Colonic mucosa (tissue), 4 donors: ENCODE data around the gene C2orf81. TPM values are rescaled to one million over a fixed set of nuclear protein-coding genes. Genes with fewer than 3 reads are reported as not detected.

Experiments
- DNase-seq: peaks from one replicate; pipeline ENCODE4 v3.0.0-alpha.2; 2020
- H3K27ac ChIP-seq: fragments of 200-600 bp; one replicate; pipeline ENCODE4 v1.8.0; 2021
- H3K27me3 ChIP-seq: fragments of 200-600 bp; one replicate; pipeline ENCODE4 v1.8.0; 2021
- H3K36me3 ChIP-seq: fragments of 200-600 bp; one replicate; pipeline ENCODE4 v1.8.0; 2021
- H3K4me1 ChIP-seq: fragments of 200-600 bp; one replicate; pipeline ENCODE4 v1.8.0; 2021; ENCODE audit warnings: mild to moderate bottlenecking
- H3K4me3 ChIP-seq: fragments of 200-600 bp; one replicate; pipeline ENCODE4 v1.8.0; 2021
- H3K9ac ChIP-seq, 2 donors: one replicate each; pipeline ENCODE4 v1.7.0; 2013; ENCODE audit warnings: control low read depth in 2 of 2, low read depth in 2 of 2, low read length in 2 of 2
- H3K9me3 ChIP-seq: fragments of 200-600 bp; one replicate; pipeline ENCODE4 v1.8.0; 2021
- CTCF ChIP-seq: fragments of 200-600 bp; IDR thresholded peaks from one replicate; pipeline ENCODE4 v1.8.0; 2022; ENCODE audit warnings: antibody characterized with exemption, mild to moderate bottlenecking
- intact Hi-C: fragments of 100-400 bp; cut with DNase I; formaldehyde crosslinking; loops from one replicate; pipeline ENCODE4 v1.14.1; 2022
- total RNA-seq, 2 donors: library from RNA; stranded (reverse); fragmentation: NEBNext Ultra II Directional in 1 of 2; extraction: Animal tissue kit (Norgen Biotek cat#: 25700) in 1 of 2; gene quantifications; one replicate each; pipeline ENCODE4 v1.2.1, GENCODE V29; 2021
- donor health status: healthy.
- donor health status: DM: no; HTN: no; CAD: no.
- donor health status: DM: no; HTN: no; CAD: no.

The C2orf81 gene
- total RNA-seq, 2 donors from 2014 or later = 0.62 to 1.1 TPM

DNA sequence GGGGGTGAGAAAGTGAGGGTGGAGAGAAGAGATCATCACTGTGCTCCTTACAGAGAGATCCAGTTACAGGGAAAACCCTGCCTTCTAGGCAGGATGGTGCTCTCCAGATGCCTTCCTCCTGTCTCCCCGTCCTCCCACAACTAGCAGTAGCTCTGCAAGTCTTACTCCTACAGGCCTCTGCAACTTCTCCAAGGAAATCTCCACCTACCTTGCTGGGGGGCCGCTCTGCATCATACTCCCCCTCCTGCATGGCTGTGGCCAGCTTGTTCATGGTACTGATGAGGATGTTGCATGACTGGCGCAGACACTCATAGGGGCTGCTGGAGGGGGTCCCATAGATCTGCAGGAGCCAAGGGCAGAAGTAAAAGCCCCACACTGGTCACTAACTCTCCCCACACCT lies 55.4 kb downstream of the C2orf81 start:
- no peaks in the 10 kb centered on the region for H3K4me1 ChIP-seq
- DNase-seq = no peak
- intact Hi-C loops = no loop called here
- H3K4me3 ChIP-seq = no peak overlapping the region
- peaks cover 32% of the 10 kb centered on the region for H3K36me3 ChIP-seq
- no peak for TF ChIP-seq CTCF
- no peaks in the 10 kb centered on the region for H3K9me3 ChIP-seq
- no peak overlapping the region for H3K9ac ChIP-seq
- H3K27me3 ChIP-seq = no peaks in the 10 kb centered on the region
- H3K27ac ChIP-seq = no peak overlapping the region

- H3K27me3 ChIP-seq = no peaks in the 10 kb centered on the region
- H3K36me3 ChIP-seq = peaks cover 26% of the 10 kb centered on the region
- no peak overlapping the region for H3K27ac ChIP-seq
- intact Hi-C loops = no loop called here
- DNase-seq = no peak
- no peak overlapping the region for H3K4me3 ChIP-seq
- H3K9me3 ChIP-seq = no peaks in the 10 kb centered on the region
- TF ChIP-seq CTCF = no peak
- H3K9ac ChIP-seq = no peak overlapping the region
- H3K4me1 ChIP-seq = no peaks in the 10 kb centered on the region
Observed at GRCh38 chr2:74364533-74365505, 56.6 kb downstream of the C2orf81 start.

Other genes with a start within 250 kb of the C2orf81 start
- 100 to 1,000 TPM; 124 to 160 TPM for gene MOB1A, start 242.7 kb downstream of the C2orf81 start, total RNA-seq
- 10 to 100 TPM; 44.9 to 89.2 TPM for gene MTHFD2, start 223.0 kb downstream of the C2orf81 start, total RNA-seq
- gene SLC4A5, start 78.2 kb downstream of the C2orf81 start, total RNA-seq = 1 to 10 TPM in 1 of 2 donors, under 1 TPM in 1; 0.45 to 2.8 TPM
- gene DCTN1, start 41.3 kb downstream of the C2orf81 start, total RNA-seq = 100 to 1,000 TPM; 111 to 114 TPM
- 1 to 10 TPM; 7.5 to 9.0 TPM for gene WDR54, start 111 bp upstream of the C2orf81 start, total RNA-seq
- gene RTKN, start 20.3 kb upstream of the C2orf81 start, total RNA-seq = 10 to 100 TPM; 51.4 to 89.9 TPM
- 10 to 100 TPM; 18.2 to 23.9 TPM for gene INO80B, start 33.5 kb upstream of the C2orf81 start, total RNA-seq
- 10 to 100 TPM; 47.6 to 48.3 TPM for gene WBP1, start 36.8 kb upstream of the C2orf81 start, total RNA-seq
- 10 to 100 TPM; 42.4 to 86.2 TPM for gene MOGS, start 43.8 kb upstream of the C2orf81 start, total RNA-seq
- 10 to 100 TPM; 64.6 to 90.3 TPM for gene MRPL53, start 51.1 kb upstream of the C2orf81 start, total RNA-seq
- 10 to 100 TPM; 14.5 to 28.3 TPM for gene CCDC142, start 61.4 kb upstream of the C2orf81 start, total RNA-seq
- gene TTC31, start 61.5 kb upstream of the C2orf81 start, total RNA-seq = 10 to 100 TPM; 23.3 to 25.2 TPM
- gene LBX2, start 78.0 kb upstream of the C2orf81 start, total RNA-seq = under 1 TPM; 0.50 to 0.99 TPM
- gene PCGF1, start 86.1 kb upstream of the C2orf81 start, total RNA-seq = 10 to 100 TPM; 16.1 to 19.9 TPM
- gene TLX2, start 92.8 kb upstream of the C2orf81 start, total RNA-seq = under 1 TPM; 0.12 to 0.40 TPM
- 10 to 100 TPM; 34.2 to 36.8 TPM for gene DQX1, start 104.6 kb upstream of the C2orf81 start, total RNA-seq
- gene AUP1, start 108.1 kb upstream of the C2orf81 start, total RNA-seq = 100 to 1,000 TPM; 107 to 212 TPM
- 10 to 100 TPM; 26.3 to 41.5 TPM for gene HTRA2, start 108.3 kb upstream of the C2orf81 start, total RNA-seq
- gene LOXL3, start 132.3 kb upstream of the C2orf81 start, total RNA-seq = 1 to 10 TPM; 2.9 to 4.7 TPM
- gene DOK1, start 133.1 kb upstream of the C2orf81 start, total RNA-seq = 10 to 100 TPM; 20.9 to 26.5 TPM
- under 1 TPM in 1 of 2 donors, not detected in 1; 0.35 TPM for gene M1AP, start 226.7 kb upstream of the C2orf81 start, total RNA-seq
- 1 to 10 TPM; 4.4 to 5.5 TPM for gene SEMA4F, start 232.6 kb upstream of the C2orf81 start, total RNA-seq